HG02840 (cell line): ENCODE data around the gene MGAT4A.
"Not testable (repeated sequence)": the region's sequence is repeated elsewhere in the genome, so short reads cannot be mapped to it uniquely, and the experiment has no call there.

Source experiments
- ATAC-seq: cut with Tn5 transposase; IDR thresholded peaks from one replicate; pipeline ENCODE4 v1.9.1; 2021; ENCODE audit warnings: mild to moderate bottlenecking, moderate library complexity, moderate number of reproducible peaks; ENCODE audit not compliant: unreplicated experiment, low FRiP score

MGAT4A gene

GRCh38 chr2:98664323-98664722 is 66.6 kb downstream of the MGAT4A start:
- no peak for ATAC-seq

DNA sequence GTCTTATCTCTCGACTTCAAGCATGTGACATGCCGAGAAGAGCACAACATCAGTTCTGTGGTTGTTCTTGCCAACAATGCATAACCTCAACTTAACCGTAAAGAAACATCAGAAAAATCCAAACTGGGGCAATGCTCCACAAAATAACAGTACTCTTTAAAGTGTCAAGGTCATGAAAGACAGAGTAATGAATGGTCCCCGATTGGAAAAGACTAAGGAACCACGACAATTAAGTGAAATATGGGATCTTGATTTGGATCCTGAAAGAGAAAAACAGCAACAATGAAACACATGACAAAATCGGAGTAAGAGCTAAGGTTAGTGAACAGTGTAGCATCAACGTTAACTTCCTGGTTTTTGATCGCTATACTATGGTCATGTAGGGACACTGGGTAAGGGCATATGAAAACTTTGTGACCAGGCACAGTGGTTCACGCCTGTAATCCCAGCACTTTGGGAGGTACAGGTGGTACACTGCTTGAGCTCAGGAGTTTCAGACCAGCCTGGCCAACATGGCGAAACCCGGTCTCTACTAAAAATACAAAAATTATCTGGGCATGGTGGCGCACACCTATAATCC is 67.3 kb downstream of the MGAT4A start:
- ATAC-seq = no peak

DNA sequence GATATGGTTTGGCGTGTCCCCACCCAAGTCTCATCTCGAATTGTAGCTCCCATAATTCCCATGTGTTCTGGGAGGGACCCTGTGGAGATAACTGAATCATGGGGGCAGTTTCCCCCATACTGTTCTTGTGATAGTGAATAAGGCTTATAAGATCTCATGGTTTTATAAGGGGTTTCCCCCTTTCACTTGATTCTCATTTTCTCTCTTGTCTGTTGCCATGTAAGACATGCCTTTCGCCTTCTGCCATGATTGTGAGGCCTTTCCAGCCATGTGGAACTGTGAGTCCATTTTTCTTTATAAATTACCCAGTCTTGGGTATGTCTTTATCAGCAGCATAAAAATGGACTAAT is 71.5 kb downstream of the MGAT4A start:
- ATAC-seq = not testable (repeated sequence)

- no peak for ATAC-seq
Measured at GRCh38 chr2:98658816-98659490, 72.0 kb downstream of the MGAT4A start.

DNA sequence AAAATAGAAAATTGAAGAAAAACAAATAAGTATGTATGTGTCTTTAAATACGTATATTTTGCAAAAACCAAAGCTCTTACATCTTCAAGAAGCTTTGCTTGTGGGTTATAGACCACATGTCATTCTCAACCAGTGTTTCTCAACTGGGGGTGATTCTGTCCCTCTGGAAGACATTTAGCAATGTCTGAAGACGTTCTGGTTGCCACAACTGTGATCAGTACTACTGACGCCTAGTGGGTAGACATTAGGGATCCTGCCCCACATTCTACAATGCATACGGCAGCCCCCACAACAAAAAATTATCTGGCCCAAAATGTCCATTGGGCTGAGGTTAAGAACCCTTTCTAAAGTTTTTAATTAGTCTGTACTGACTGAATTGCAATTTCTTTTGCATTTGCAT is 74.1 kb downstream of the MGAT4A start:
- no peak for ATAC-seq

- ATAC-seq = no peak
Measured at GRCh38 chr2:98654699-98655495, 76.0 kb downstream of the MGAT4A start.

GRCh38 chr2:98650998-98651397 is 79.9 kb downstream of the MGAT4A start:
- ATAC-seq = no peak

GRCh38 chr2:98649992-98650375 is 80.9 kb downstream of the MGAT4A start:
- no peak for ATAC-seq

DNA sequence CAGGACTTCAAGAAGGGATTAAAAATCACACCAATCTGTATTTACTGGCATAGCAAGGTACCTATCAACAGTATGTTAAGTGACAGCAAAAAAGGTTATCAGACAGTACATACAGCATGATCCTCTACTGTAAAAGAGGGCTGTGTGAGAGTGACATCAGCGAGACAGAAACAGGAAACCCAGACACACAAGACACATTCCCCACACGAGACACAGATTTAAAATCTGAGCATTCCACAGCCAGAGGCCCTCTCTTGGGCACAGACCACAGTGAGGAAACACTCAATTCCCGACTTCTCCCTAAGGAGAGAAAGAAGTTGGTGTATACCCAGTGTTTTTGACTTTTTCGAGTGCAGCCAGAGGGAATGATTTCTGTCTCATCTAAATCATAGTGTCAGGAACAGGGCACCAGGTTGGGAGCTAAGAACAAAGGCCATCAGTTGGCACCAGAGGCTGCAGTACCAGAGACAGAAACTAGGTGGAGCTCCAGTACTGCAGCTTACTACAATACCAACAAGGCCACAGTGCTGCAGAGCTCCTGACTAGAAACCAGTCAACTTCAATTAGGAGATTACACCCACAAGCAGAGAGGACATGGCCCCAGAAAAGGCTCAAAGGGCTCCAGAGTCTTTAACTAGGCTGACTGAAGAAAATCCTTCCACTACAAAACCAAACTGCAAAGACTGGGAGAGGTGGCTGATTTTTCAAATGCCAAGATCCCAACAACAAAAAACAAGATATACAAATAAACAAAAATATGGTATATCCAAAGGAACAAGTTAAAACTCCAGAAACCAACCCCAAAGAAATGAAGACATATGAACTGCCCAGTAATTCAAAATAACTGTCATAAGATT is 81.6 kb downstream of the MGAT4A start:
- ATAC-seq = peak; percentile 65

GRCh38 chr2:98648451-98648850 is 82.5 kb downstream of the MGAT4A start:
- no peak for ATAC-seq

GRCh38 chr2:98647636-98648035 is 83.3 kb downstream of the MGAT4A start:
- no peak for ATAC-seq

- no peak for ATAC-seq
Measured at GRCh38 chr2:98643496-98644100, 87.3 kb downstream of the MGAT4A start.

- ATAC-seq = peak; percentile 55
Measured at GRCh38 chr2:98637401-98638147, 93.4 kb downstream of the MGAT4A start.

DNA sequence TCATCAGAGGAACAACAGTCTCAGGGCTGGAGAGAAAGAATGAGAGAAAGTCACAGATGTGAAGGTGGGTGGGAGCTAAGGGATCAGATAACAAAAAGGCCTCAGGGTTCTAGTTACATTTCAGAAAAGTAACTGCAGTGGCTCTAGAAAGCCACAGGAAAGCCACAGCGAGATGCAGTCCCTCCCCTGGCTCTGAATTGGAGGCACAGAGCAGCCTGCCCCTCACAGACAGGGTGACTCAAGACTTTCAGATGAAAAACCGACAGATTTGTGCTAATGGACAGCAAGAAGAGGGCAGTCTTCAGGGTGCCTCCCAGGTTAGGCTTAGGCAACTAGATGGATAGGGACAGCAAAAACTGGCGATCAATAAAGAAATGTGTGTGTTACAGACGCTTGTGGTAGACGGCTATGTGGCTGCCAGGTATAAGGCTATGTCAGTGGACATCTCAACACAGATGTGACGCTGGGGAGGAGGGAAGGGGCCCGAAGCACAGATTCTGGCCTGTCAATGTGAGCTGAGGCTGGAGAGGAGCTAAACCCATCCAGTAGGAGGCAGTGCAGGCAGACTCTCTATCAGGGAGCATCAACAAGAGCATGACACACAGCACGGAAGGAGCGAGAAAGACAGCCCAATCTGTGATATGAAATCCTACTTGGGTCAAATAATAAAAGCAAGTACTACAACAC is 96.4 kb downstream of the MGAT4A start:
- no peak for ATAC-seq

DNA sequence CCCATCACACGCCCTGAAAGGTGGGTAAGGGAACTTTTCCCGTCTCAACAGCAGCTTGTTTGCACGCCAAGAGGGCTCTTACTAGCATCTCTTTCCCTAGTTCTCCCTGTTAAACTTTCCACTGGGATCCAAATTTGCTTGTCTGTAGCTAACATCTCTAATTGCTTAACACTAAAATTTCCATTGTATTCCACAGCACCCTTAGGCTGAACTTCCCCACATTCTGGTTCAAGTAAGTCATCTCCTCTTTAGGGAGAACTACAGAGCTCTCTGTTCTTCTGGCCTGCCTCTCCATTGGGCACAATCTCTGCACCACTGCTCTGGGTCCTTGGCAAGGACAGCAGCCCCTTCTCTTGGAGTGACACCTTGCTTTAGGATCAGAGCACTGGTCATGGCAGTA is 98.6 kb downstream of the MGAT4A start:
- no peak for ATAC-seq

- ATAC-seq = no peak
Measured at GRCh38 chr2:98623657-98624056, 107.3 kb downstream of the MGAT4A start.

- no peak for ATAC-seq
Measured at GRCh38 chr2:98617149-98617548, 113.8 kb downstream of the MGAT4A start.

- ATAC-seq = no peak
Measured at GRCh38 chr2:98615481-98615880, 115.5 kb downstream of the MGAT4A start.

DNA sequence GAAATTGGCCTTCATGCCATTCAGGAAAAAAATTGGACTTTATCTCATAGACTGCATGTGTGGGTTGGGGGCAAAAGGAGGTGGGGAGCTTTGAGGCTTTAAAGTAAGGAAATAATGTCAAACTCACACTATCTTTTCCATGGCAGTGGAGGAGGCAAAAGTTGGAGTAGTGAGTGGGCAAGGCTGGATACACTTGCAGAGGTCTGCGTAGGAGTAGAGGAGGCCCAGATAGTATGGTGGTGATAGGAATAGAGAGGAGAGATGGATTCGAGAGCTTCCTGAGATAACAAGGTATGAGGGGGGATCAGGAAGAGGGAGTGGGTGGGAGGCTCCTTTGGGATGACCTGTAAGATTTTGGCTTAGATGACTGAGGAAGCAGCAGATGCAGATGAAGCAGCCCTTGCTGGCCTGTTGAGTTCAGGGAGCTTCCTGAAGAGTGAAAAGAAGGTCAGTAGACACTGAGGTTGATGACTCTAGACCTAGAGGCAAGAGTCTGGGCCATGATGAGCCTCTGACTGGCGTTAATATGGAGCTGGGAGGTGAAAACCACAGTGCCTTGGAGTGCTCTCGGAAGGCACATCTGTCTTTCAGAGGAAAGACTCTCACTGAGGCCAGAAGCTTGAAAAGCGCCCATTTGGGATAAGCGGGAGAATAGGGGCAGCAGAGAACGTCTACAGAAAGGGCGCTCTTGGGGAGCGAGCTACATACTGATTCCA is 116.8 kb downstream of the MGAT4A start:
- no peak for ATAC-seq
